Measurements from ENCODE around the gene TERT. TPM values are rescaled to one million over a fixed set of nuclear protein-coding genes. Genes with fewer than 3 reads are reported as not detected.
A peak's percentile ranks its signal among the peaks of the same experiment; 100 is the strongest.
"Not testable (repeated sequence)": the region's sequence is repeated elsewhere in the genome, so short reads cannot be mapped to it uniquely, and the experiment has no call there.

The TERT gene
- 1 to 10 TPM; 2.1 to 5.0 (median 2.8) TPM for total RNA-seq
- long read RNA-seq, donor 1, result 0 reads
- long read RNA-seq, donor 2, partial matches to known transcripts, result 0 of 1 reads
- long read RNA-seq, donor 2, other reads (novel, unspliced or antisense), result 1 of 1 reads

DNA sequence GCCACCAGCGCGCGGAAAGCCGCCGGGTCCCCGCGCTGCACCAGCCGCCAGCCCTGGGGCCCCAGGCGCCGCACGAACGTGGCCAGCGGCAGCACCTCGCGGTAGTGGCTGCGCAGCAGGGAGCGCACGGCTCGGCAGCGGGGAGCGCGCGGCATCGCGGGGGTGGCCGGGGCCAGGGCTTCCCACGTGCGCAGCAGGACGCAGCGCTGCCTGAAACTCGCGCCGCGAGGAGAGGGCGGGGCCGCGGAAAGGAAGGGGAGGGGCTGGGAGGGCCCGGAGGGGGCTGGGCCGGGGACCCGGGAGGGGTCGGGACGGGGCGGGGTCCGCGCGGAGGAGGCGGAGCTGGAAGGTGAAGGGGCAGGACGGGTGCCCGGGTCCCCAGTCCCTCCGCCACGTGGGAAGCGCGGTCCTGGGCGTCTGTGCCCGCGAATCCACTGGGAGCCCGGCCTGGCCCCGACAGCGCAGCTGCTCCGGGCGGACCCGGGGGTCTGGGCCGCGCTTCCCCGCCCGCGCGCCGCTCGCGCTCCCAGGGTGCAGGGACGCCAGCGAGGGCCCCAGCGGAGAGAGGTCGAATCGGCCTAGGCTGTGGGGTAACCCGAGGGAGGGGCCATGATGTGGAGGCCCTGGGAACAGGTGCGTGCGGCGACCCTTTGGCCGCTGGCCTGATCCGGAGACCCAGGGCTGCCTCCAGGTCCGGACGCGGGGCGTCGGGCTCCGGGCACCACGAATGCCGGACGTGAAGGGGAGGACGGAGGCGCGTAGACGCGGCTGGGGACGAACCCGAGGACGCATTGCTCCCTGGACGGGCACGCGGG, at the start of gene TERT:
Gene TERT (minus strand): TSS at position 234 of the 815 bp plus-strand sequence. CDS start 79 bp downstream, at position 155.
- H3K9me3 ChIP-seq, result no peaks in the 10 kb centered on the region
- DNase-seq, result peak; percentile 59 to 72 (median 72)
- H3K4me3 ChIP-seq, result no peak within 1 kb of the TSS
- intact Hi-C loops (cut with DNase I, micrococcal nuclease), result no loop called here
- peak; percentile 59 for ATAC-seq
- TF ChIP-seq, protein P1, sequence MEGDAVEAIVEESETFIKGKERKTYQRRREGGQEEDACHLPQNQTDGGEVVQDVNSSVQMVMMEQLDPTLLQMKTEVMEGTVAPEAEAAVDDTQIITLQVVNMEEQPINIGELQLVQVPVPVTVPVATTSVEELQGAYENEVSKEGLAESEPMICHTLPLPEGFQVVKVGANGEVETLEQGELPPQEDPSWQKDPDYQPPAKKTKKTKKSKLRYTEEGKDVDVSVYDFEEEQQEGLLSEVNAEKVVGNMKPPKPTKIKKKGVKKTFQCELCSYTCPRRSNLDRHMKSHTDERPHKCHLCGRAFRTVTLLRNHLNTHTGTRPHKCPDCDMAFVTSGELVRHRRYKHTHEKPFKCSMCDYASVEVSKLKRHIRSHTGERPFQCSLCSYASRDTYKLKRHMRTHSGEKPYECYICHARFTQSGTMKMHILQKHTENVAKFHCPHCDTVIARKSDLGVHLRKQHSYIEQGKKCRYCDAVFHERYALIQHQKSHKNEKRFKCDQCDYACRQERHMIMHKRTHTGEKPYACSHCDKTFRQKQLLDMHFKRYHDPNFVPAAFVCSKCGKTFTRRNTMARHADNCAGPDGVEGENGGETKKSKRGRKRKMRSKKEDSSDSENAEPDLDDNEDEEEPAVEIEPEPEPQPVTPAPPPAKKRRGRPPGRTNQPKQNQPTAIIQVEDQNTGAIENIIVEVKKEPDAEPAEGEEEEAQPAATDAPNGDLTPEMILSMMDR (IDR thresholded peaks at IDR 0.05), result no peak
- peaks cover 14% of the 10 kb centered on the region for H3K4me1 ChIP-seq (ENCODE audit: low read depth)
- H3K36me3 ChIP-seq (ENCODE audit: low read depth), result no peaks in the 10 kb centered on the region

DNA sequence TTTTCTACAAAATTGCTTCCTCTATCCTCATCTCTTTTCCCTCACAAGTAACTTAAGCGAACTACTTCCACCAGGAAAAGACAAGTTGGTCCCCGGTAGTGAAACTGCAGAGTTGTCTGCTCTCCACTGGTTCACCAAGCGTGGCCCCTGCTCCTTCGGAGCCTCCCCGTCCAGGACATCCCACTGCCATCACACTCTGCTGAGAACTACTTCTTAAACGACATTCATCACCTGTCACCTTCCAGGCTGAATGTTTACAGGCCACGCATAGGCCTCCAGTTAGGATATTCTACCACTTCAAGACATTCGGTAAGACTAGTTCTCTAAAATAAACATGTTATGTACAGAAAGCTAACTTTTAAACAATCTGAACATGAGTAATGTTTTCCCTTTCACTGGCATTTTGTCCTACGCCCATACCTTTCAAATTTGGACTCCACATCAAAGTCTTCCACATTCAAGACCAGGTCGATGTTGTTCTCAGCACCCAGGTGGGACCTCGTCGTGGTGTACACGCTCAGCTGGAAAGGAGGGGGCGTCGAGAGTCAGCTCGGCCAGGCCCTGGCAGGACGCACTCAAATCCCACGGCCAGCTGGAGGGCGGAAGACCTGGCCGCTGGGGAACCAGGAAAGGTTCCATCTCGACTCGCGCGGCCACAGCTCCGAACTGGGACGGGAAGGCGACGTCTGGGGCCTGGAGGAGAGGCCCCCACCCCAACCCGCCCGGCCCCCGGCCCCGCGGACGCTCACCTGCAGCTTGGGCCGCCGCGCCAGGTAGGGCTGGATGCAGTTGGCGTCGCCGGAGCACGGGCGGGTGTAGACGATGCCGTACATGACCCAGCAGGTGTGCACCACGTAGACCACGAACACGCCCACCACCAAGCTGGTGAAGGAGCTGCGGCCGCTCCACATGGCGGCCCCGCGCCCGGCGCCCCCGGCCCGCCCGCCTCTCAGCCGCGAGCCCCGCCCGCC, 49.3 kb upstream of the TERT start:
- H3K4me1 ChIP-seq (ENCODE audit: low read depth), result peaks cover 14% of the 10 kb centered on the region
- H3K4me3 ChIP-seq, result peak overlapping the region; percentile 80
- TF ChIP-seq, protein P1 (IDR thresholded peaks at IDR 0.05), result no peak
- intact Hi-C loops (cut with DNase I, micrococcal nuclease), result no loop called here
- peaks cover 3% of the 10 kb centered on the region for H3K36me3 ChIP-seq (ENCODE audit: low read depth)
- H3K9me3 ChIP-seq, result no peaks in the 10 kb centered on the region
- peak; percentile 9 for ATAC-seq
- DNase-seq, result peak in 2 of 3 donors; percentile 38 to 60

DNA sequence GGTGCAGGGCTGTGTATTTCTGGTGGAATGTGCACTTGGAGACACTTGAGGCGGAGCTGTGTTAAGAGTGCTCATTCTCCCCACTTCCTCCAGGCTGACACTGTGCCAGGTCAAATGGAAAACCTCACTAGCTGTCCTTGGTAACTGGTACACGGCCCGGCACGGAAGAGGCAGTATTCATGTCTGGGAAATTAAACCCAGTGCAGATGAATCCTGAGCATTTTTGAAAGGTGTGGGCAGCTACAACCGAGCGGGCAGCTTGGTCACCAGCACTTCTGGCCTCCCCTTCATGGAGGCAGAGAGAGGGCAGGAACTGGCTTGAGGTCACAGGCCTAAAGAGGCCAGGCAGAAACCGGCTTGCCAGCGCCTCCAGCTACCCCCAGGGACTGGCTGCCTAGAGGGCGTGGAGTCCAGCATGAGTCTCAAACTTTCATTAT, 48.5 kb upstream of the TERT start:
- no peaks in the 10 kb centered on the region for H3K9me3 ChIP-seq
- DNase-seq (no peak), ATAC-seq (no peak)
- intact Hi-C loops (cut with DNase I, micrococcal nuclease), result no loop called here
- peaks cover 3% of the 10 kb centered on the region for H3K36me3 ChIP-seq (ENCODE audit: low read depth)
- TF ChIP-seq, protein P1 (IDR thresholded peaks at IDR 0.05), result no peak
- H3K4me1 ChIP-seq (ENCODE audit: low read depth), result peaks cover 14% of the 10 kb centered on the region
- H3K4me3 ChIP-seq, result no peak overlapping the region

DNA sequence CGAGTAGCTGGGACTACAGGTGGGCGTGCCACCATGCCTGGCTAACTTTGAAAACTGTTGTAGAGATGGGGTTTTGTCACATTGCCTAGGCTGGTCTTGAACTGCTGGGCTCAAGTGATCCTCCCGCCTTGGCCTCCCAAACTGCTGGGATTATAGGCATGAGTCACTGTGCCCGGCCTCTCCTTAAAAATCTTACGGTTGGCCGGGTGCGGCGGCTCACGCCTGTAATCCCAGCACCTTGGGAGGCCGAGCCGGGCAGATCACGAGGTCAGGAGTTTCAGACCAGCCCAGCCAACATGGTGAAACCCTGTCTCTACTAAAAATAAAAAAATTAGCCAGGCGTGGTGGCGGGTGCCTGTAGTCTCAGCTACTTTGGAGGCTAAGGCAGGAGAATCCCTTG, 47.8 kb upstream of the TERT start:
- H3K9me3 ChIP-seq; DNase-seq; H3K4me3 ChIP-seq; ATAC-seq; intact Hi-C loops (cut with DNase I, micrococcal nuclease); H3K36me3 ChIP-seq (ENCODE audit: low read depth): not testable (repeated sequence)
- H3K4me1 ChIP-seq (ENCODE audit: low read depth), result peaks cover 14% of the 10 kb centered on the region

DNA sequence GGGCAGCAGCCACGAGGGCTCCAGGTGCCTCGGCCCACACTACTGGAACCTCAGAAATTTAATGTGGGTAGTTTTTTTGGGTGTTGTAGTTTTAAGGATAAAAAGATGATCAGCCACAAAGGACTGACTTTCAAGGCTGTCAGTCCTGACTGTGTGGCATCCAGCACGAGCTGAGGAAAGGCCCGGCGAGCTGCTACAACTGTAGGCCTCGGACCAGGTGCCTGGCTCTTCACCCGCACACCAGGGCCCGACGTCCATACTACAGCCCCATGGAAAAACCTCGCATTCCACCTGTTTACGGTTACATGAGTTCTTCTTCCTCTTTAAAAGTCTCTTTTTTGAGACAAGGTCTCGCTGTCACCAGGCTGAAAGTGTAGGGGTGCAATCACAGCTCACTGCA, 47.4 kb upstream of the TERT start:
- no peak for ATAC-seq

More for the DNA sequence above, 47.4 kb upstream of the TERT start:
- no peaks in the 10 kb centered on the region for H3K9me3 ChIP-seq
- H3K36me3 ChIP-seq (ENCODE audit: low read depth), result peaks cover 3% of the 10 kb centered on the region
- no peak for DNase-seq
- intact Hi-C loops (cut with DNase I, micrococcal nuclease), result no loop called here
- H3K4me3 ChIP-seq, result no peak overlapping the region
- peaks cover 14% of the 10 kb centered on the region for H3K4me1 ChIP-seq (ENCODE audit: low read depth)
- TF ChIP-seq, protein P1 (IDR thresholded peaks at IDR 0.05), result no peak

Measured in mucosa of descending colon (tissue), 3 donors.